ENCODE data around the gene WRAP53.

The WRAP53 gene

DNA sequence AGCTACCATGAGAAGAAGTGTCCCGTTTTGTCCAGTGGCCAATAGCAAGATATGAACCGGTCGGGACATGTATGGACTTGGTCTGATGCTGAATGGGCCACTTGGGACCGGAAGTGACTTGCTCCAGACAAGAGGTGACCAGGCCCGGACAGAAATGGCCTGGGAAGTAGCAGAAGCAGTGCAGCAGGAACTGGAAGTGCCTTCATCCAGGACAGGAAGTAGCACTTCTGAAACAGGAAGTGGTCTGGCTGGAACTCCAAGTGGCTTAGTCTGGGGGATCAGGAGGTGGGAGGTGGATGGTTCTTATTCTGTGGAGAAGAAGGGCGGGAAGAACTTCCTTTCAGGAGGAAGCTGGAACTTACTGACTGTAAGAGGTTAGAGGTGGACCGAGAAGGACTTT, 22.0 kb downstream of the WRAP53 start:
- no peak for DNase-seq

DNA sequence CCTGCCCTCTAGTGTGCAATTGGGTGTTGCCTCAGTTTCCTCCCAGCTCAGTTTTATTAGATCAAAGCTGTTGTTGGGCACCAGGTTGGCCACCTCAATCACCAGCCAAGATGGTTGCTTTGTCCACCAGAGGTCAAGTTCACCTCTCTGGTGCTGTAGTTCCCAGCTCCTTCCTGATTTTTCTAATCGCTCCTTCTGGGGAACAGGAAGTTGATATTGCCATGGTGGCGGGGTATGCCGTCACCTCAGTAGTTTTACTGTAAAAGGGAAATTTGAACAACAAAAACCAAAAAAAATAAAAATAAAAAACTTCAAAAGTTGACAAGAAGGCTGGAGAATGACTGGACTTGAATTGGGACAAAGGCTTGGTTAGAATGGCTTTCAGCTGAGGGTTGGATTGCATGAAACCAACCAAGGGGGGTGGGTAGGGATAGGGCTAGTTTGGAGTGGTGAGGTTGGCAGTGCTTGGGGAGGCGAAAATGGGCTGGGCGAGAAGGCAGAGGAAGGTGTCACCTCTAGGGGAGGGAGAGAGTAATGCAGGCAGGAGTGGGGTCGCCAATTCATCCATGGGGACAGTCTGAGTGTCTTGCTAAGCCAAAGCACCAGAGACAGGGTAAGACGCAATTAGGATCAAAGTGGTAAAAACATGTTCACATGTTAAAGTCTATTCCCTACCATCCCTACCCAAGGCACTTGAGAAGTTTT, 22.9 kb downstream of the WRAP53 start:
- DNase-seq = no peak

DNA sequence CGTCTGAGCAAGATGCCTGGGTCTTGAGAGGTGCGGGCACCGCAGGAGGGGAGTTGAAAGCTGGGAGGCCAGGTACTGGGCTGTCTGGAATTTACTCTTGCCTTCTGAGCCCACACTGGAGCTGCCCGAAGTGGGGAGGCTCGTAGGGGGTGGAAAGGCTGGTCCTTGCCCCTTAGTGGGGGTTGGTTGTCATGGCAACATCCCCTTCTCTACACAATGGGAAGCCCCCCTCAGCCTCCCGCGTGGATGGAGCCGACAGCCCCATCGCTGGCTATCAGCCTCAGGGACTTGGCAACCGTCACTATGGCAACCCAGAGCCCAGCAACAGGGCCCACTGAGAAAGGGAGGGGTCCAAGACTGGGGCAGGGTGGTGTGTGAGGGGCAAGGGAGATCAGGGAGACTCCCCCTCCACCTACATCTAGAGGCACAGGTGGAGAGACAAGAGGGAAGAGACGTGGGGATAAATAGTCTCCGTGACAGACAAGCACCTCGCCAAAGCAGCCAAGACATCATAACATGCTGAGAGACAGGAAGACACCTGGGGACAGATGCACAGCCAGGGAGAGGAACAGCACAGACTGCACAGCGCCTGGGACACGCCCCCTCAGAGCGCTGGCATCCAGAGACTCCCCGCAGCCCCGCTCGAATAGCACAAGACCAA, 24.0 kb downstream of the WRAP53 start:
- DNase-seq = peak; percentile 12

DNA sequence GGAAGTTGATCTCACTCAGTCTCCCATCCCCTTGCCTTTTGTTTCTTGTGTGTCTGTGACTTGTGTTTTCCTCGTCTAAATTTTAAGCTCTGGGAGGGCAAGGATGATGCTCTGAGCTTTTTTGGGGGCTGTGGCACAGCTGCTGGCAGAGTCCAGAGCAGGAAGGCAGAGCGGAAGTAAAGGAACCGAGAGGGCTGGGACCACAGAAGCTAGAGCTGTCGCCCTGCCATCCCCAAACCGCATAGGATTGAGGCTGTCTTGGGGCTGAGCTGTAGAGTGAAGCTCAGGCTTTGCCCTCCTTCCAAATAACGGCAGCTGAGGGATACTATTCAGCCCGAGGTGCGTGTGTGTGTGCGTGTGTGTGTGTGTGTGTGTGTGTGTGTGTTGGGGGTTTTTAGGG, 25.5 kb downstream of the WRAP53 start:
- no peak for DNase-seq

DNA sequence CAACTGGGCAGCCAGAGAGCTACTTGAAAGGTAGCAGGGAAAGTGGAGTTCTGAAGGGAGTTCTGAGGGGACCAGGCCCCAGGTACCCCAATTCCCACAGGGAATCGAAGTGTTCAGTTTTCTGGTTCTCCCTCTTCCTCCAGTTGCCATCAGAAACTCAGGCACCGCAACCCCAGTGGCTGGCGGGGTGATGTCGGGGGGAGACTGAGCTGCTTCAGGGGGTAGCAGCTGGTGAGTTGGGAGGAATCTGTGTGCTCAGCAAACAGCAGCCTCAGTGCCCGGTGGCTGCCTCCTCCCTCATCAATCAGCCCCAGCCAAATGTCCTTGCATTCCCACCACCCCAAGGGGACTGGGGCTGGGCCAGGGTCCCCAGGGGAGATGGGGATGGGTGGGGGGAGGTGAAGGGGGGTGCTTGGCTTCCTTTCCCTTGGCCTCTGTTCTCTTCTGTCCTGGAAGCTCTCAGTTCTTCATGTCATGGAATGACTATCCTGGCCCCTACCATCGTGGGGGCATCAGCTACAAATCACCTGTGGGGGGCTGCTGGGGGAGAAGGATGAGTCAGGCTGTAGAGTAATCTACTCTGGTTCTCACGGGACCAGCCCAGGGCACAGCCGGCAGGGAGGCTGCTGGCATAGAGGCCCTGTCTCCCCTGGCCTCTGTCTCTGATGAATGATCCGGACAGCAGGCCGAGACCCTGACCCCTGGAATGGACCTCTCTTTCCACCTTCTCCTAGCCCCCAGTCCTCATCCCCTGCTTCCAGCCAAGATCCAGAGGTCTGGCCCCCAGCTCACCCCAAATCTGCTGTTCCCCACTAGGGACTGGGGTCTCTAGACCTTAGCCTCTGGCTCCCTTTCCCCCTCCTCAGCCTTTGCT, 26.7 kb downstream of the WRAP53 start:
- DNase-seq = peak; percentile 16

DNA sequence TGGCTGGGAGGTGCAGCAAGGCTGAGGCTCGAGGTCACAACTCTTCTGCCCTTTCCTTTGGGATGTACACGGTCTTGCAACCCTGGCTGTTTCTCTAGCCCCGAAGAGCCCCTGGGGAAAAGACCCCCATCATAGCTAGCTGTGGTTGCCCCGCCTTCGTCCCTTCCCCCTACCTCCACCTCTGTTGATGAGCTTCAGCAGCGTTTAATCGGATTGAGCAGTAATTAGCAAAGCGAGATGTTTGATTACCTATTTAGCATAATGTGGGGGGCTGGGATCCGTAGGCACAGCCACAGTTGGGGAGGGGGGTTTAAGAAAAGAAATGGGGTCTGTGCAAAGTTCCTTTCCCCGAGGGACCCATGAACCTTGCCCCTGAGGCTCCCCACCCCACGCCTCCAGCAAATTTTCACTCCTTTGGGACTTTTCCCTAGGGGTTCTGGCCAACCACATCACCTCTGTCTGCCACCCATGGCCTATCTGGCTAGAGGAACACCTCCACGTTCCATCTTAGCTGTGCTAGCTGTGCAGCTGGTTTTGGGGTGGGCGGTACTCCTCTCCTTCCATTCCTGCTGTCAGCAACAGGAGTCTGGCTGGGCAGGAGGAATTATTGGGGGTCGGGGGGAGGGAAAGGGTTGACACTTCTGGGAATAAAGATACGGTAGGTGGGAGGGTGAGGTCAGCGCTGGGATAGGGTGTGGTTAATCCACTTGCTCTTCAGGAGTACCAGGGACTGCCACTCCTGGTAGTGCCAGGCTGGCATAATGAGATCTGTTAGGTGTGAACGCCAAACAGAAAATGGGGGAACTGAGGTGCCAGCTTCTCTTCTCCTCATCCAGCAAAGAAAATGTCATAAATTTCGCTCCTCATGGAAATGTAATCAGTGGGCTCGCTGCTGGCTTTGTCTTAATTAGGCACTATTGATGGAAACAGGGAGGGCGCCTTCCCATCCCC, 27.9 kb downstream of the WRAP53 start:
- peak; percentile 52 for DNase-seq

DNA sequence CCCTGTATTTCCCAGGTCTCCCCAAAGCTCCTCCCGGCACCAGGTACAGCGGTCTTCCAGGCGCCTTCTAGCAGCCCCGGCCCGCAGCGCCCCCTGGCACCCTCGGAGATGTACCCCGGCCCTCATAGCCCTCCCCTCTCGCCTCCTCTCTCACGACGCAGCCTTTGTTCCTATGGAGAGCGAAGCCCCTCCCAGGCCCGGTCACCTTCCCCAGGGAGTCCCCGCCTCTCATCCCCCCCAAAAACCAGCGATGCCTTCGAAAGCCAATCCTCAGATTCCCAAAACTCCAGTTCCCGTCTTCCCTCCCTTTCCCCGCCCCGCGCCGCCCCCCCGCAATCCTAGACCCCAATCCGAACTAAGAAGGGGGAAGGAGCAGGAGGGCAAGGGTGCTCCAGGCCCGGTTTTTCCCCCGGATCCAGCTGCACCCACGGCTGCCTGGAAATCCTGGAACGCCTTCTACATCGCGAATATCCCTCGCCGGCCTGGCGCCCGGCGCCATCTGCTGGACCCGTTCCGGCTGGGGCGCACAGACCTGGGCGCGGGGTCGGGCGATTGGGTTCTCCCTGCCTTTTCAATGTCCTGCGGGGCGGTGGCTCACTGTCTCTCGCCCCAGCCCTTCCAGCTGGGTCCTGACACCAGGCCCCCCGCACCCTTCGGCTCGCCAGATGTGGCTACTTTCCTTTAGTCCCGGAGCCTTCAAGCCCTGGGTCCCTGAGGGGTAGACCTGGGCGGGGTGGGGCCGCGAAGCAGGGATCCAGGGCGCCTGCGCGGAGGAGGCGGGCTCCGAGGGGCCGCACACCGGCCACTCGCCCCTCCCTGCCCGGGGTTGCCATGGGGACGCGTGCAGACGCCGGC, 28.9 kb downstream of the WRAP53 start, which contains the start of gene DNAH2:
Gene DNAH2 (plus strand): TSS at position 844 of the 855 bp plus-strand sequence. CDS start 1,991 bp downstream, outside the sequence.
- DNase-seq = peak; percentile 98

DNA sequence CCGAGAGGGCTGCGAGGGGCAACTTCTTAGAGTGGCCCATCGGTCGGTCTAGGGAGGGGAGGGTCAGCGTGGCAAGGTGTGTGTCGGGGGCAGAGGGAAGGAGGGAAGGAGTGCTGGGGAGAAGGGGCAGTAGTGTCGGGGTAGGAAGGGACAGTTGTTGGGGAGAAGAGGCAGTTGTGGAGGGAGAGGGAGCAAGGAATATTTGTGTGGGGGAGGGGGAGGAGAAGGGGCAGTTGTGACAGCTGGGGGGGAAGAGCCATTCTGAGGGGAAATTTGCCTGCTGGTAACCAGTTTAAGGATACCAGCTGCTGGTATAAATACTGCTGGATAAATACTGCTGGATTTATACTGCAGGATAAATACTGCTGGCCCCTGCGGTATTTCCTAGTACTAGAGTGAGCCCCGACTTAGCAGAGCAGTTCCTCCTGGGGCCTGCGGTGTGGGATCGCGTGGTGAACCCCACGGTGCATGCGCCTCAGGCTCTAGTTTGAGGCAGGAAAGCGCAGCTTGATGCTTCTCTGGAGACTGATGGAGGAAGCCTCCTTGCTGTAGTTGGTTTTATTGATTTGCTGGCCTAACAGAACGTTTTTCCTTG, 29.6 kb downstream of the WRAP53 start:
- DNase-seq = peak; percentile 45

DNA sequence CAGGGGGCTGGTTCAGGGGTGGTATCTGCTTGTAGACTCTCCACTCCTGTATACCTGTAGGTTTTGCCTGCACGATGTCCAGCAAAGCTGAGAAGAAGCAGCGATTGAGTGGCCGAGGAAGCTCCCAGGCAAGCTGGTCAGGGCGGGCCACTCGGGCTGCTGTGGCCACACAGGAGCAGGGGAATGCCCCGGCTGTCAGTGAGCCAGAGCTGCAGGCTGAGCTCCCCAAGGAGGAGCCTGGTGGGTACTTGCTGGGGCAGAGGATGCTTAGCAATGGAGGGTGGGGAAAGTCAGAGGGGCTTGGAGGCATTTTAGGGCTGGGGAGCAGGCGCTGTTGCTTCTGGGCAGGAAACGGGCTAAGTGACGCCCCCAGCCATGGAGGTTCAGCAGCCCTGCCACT, 31.4 kb downstream of the WRAP53 start:
- no peak for DNase-seq

DNA sequence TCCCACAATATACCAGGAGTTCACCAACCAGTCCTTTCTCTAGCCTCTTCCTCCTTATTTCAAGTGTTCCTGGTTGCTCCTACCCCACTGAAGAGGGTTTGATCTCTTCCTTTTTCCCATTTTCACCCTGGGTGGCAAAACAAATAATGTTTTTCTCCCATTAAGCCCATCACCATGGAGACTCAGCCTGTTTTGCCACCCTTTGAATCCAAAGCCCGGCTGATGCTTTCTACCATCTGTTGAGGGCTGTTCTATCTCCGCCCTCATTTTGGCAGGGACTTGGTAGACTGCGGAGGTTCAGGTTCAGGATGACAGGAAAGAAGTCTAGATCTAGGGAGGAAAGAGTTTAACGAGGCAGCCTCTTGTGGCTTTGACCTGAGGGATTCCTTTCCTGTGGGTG, 31.8 kb downstream of the WRAP53 start:
- peak; percentile 90 for DNase-seq

DNA sequence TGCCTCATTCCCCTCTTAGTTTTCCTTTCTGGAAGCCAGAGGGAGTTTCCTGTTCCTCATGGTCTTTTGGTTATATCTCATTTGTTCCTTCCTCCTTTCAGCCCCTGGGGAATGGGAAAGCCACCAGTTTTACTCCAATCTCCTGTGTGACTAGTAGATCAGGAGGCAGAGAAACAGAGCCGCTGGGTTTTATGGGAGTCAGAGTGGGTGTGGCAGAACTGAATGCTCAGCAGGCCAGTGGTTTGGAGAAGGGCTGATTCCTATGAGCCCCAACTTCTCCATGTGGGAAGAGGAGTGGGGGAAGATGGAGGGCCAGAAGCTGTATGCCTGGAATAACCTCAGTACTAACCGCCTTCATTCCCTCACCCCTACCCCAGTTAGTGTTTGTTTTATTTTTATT, 33.3 kb downstream of the WRAP53 start:
- DNase-seq = no peak

DNA sequence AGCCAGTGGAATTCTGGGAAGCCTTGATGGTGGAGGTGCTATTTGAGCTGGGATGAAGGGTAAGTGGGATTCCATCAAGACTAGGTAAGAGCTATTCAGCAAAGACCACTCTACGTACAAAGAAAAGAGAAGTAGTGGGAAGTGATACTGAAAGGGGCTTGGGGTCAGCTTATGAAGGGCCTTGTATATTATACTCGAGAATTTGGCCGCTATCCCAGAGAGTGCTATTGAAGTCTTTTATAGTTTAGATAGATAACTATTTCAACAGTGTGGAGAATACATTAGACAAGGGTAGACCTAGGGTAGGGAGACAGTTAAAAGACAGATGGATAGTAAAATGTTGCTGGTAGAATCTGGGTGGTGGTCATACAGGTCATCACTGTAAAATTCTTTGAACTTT, 39.6 kb downstream of the WRAP53 start:
- no peak for DNase-seq

DNA sequence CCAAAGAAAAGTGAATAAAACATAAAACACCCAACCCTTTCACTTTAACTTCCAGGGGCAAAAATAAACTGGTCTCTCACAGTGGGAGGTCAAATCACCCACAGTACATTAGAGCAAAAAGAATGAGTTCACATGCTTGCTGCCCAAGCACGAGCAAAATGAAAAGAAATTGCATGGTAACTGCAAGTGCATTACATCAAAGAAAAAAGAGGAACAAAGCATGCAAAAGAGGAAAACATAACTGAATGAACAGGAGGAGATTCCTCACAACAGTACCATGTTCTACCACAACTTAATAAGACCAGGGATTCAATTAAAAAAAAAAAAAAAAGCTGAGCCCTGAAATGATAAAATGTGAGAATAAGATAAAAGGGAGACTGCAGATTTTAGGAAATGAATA, 41.5 kb downstream of the WRAP53 start:
- no peak for DNase-seq

DNA sequence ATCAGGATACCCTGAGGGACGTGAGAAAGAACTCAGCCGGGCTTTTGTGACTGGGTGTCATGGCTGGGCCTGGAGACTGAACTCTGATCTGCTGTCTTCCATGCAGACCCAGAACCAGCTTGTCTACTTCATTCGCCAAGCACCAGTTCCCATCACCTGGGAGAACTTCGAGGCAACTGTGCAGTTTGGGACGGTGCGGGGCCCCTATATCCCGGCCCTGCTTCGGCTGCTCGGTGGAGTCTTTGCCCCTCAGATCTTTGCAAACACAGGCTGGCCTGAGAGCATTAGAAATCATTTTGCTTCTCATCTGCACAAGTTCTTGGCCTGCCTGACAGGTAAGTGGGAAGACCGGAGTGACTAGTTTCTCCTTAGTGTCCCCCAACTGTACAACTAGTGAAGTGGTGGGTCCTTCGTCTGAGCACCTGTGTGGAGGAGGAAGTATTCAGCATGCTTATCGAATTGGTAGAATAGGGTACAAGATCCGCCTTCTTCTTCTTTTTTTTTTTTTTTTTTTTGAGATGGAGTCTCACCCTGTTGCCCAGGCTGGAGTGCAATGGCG, 44.8 kb downstream of the WRAP53 start:
- no peak for DNase-seq

DNA sequence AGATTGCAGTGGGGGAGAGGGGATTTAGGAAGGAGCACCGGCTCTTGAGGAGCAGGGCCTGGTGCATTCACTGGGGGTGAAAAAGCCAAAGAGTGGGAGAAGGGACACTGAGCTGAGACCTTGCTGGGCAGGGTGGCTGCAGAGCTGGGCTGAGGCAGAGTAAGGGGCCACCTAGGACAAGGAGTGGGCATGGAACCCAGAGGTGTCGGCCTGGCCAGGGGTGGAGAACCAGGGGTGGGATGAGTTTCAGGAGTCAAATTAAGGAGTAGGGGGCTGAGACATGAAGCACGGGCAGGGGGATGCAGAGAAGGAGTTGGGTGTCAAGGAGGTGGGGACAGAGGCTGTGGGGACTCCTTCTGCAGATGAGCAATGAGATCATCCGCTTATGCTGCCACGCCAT, 49.3 kb downstream of the WRAP53 start:
- no peak for DNase-seq

DNA sequence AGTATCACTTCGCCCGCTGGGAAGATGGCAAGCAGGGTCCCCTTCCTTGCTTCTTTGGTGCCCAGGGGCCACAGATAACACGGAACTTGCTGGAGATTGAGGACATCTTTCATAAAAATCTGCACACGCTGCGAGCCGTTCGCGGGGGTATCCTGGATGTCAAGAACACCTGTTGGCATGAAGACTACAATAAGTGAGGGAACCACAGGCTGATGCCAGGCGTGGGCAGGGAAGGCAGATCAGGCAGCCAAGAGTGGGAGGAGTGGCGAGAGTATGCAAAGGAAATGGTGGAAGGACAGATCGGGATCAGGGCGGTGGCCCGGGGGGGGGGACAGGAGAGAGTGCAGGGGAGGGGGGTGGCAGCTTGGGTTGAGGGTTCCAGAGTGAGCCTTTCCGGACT, 51.5 kb downstream of the WRAP53 start:
- no peak for DNase-seq

DNA sequence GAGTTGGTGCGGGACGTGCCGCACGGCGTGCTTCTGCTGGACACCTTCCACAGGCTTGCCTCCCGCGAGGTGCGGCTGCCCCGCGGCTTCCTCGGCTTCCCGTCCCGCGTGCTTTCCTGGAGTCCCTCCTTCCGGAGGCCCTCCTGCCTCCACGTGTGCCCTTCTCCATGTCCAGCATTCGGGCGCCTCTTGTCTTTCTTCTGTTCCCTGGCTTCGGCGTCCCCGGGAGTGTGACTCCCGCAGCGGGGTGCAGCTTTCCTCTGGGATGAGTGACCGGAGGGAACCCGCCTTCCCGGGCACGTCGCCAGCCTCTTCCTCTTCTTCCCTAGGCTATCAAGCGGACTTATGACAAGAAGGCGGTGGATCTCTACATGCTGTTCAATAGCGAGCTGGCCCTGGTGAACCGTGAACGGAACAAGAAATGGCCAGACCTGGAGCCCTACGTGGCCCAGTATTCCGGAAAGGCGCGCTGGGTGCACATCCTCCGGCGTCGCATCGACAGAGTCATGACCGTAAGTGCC, 52.3 kb downstream of the WRAP53 start:
- DNase-seq = no peak

DNA sequence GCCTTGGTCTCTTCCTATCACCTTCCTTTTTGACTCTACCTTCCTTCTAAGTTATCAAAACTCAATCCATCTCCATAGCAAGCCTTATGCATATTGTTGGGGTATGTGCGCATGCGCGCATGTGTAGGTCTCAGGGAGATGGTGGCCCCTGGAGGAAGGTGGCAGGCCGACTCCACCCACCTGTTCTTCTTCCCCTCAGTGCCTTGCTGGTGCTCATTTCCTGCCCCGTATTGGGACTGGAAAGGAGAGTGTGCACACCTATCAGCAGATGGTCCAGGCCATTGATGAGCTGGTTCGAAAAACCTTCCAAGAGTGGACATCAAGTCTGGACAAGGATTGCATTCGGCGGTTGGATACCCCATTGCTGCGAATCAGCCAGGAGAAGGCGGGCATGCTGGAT, 54.5 kb downstream of the WRAP53 start:
- DNase-seq = no peak

DNA sequence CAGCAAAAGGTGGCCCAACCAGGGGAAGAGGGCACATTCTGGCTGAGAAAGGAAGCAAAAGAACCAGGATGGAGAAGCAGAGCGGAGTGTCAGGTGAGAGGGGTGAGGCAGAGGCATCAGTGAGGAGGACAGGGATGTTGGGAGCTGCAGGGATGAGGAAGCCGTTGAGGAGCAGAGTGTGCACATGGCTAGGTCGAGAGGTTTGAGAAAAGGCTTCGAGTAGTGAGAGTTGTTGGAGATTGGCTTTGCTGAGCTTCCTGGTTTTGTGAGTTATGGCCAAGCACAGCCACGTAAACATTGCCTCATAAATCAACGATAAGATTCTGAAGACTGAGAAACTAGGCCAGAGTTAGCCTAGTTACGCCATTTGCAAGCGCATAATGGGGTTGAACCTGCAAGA, 56.1 kb downstream of the WRAP53 start:
- DNase-seq = no peak

DNA sequence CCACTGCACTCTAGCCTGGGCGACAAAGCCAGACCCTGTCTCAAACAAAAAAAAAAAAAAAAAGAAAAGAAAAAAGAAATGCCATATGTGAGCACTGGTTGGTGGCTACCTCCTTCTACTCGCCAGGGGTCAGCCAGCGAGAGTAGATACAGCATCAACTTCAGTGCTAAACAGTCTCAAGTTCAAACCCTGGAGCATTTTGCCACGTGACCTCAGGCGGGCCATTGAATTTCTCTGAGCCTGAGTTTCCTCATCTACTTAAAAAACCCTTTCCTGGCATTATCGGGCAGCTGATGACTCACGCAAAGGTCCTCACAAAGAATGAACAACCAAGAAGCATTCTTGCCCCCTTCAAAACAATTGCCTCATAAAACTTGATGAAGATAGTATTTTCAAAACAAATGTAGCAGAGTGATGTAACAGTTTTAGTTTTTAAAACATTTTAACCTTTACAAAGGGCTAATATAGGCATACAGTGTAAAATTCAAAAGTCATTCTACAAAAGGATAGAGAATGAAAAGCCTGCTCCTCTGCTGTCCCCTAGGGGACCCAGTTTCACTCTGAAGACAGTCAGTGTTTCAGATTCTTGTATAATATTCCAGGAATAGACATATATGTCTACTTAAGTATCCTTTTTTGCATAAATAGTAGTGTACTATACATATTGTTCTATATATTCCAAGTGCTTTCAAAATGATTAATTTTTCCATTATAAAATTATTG, 57.6 kb downstream of the WRAP53 start:
- no peak for DNase-seq
